SU-DHL-6 (cell line): ENCODE measurements around the gene HSPA8.

ENCODE experiments used
- EZH2phosphoT487 ChIP-seq: fragments of 200-600 bp; sonication (generic), shearing (Covaris generic); conservative IDR thresholded peaks from 2 replicates; pipeline ENCODE4 v1.6.1; 2018; ENCODE audit warnings: mild to moderate bottlenecking, antibody characterized with exemption, low read length, moderate library complexity, mixed read lengths
- TF ChIP-seq, protein P1 (sequence below): fragments of 200-600 bp; sonication (generic); IDR thresholded peaks from one replicate; pipeline ENCODE4 v1.5.1; 2017; ENCODE audit warnings: antibody characterized with exemption, mild to moderate bottlenecking, low read length, moderate library complexity; ENCODE audit not compliant: insufficient read depth, poor library complexity, severe bottlenecking

DNA sequence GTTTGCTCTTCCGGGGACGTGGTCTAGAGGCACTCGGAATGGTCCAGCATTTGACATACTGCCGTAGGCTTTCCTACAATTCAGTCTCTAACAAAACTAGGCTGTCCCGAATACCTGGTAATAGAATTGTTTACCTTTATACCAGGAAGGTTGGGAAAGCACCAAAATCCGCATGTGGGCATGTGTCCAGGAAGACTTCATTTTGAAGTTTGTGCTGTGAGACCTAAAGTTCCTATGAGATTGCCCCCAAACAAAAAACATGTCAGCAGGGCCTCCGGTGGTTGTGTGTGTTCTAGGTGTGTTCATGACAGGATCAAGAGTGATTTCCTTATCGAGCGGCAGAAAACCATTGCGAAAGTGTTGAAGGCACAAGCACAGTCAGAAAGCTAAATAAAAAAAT, 26.1 kb downstream of the HSPA8 start:
- TF ChIP-seq, protein P1, sequence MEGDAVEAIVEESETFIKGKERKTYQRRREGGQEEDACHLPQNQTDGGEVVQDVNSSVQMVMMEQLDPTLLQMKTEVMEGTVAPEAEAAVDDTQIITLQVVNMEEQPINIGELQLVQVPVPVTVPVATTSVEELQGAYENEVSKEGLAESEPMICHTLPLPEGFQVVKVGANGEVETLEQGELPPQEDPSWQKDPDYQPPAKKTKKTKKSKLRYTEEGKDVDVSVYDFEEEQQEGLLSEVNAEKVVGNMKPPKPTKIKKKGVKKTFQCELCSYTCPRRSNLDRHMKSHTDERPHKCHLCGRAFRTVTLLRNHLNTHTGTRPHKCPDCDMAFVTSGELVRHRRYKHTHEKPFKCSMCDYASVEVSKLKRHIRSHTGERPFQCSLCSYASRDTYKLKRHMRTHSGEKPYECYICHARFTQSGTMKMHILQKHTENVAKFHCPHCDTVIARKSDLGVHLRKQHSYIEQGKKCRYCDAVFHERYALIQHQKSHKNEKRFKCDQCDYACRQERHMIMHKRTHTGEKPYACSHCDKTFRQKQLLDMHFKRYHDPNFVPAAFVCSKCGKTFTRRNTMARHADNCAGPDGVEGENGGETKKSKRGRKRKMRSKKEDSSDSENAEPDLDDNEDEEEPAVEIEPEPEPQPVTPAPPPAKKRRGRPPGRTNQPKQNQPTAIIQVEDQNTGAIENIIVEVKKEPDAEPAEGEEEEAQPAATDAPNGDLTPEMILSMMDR: no peak
- TF ChIP-seq EZH2phosphoT487: no peak
